K562 (cell line): ENCODE results near the gene EXOC6. TPM values are rescaled to one million over a fixed set of nuclear protein-coding genes. Genes with fewer than 3 reads are reported as not detected.

Experiments
- ARID1B ChIP-seq: fragments of 450-650 bp; IDR thresholded peaks from 2 replicates; pipeline ENCODE4 v1.6.1; 2016; ENCODE audit warnings: antibody characterized with exemption, mild to moderate bottlenecking, inconsistent platforms
- BCOR ChIP-seq: fragments of 450-650 bp; IDR thresholded peaks from 2 replicates; pipeline ENCODE4 v1.6.1; 2016
- CBX3 ChIP-seq, 2 experiments: IDR thresholded peaks; 1 replicate in 1 of 2; 2 replicates in 1 of 2; pipeline ENCODE4 v1.6.1; 2012; ENCODE audit warnings: inconsistent platforms in 2 of 2, low read length in 2 of 2, borderline replicate concordance in 1 of 2, control low read depth in 1 of 2
- DIDO1 ChIP-seq: fragments of 450-650 bp; IDR thresholded peaks from 2 replicates; pipeline ENCODE4 v1.6.1; 2016; ENCODE audit warnings: low read depth, missing biosample characterization, missing genetic modification characterization
- ERF ChIP-seq: fragments of 450-650 bp; formaldehyde crosslinking; IDR thresholded peaks from 2 replicates; pipeline ENCODE4 v1.4.0; 2020; ENCODE audit warnings: mild to moderate bottlenecking, mixed read lengths
- FUS ChIP-seq: fragments of 200-400 bp; formaldehyde crosslinking; optimal IDR thresholded peaks from 2 replicates; pipeline ENCODE3; 2017; ENCODE audit warnings: low read depth, low read length
- GTF2B ChIP-seq: IDR thresholded peaks from 2 replicates; pipeline ENCODE4 v1.6.1; 2011; ENCODE audit not compliant: insufficient read length; ENCODE audit errors: extremely low read depth
- HMG20B ChIP-seq: fragments of 250-450 bp; sonication (Bioruptor Pico); IDR thresholded peaks from 2 replicates; pipeline ENCODE4 v1.5.0; 2021; ENCODE audit warnings: mild to moderate bottlenecking
- JUN ChIP-seq, 2 experiments: sonication (generic) in 1 of 2; formaldehyde crosslinking in 1 of 2; IDR thresholded peaks; 2 replicates each; pipeline versions ENCODE4 v1.6.1 to v1.8.0; 2012 to 2022; ENCODE audit warnings: borderline replicate concordance in 2 of 2, mild to moderate bottlenecking in 2 of 2, improper control_type of control experiment in 1 of 2, low read depth in 1 of 2, low read length in 1 of 2, missing genetic modification reagents in 1 of 2
- JUNB ChIP-seq: fragments of 450-650 bp; formaldehyde crosslinking; conservative IDR thresholded peaks from 2 replicates; pipeline ENCODE4 v1.4.0; 2020; ENCODE audit warnings: mild to moderate bottlenecking
- KAT8 ChIP-seq: fragments of 450-650 bp; IDR thresholded peaks from 2 replicates; pipeline ENCODE4 v1.6.1; 2016; ENCODE audit warnings: low read depth, mild to moderate bottlenecking
- MAFF ChIP-seq: IDR thresholded peaks from 2 replicates; pipeline ENCODE4 v1.6.1; 2012; ENCODE audit warnings: low read length, improper control_type of control experiment
- NR1H2 ChIP-seq: sonication (generic); formaldehyde crosslinking; IDR thresholded peaks from 2 replicates; pipeline ENCODE4 v1.4.0; 2020; ENCODE audit warnings: mild to moderate bottlenecking, missing genetic modification reagents
- POLR2B ChIP-seq: fragments of 450-650 bp; IDR thresholded peaks from 2 replicates; pipeline ENCODE4 v1.6.1; 2018; ENCODE audit warnings: low read depth; ENCODE audit not compliant: partially characterized antibody
- POLR2H ChIP-seq: IDR thresholded peaks from 2 replicates; pipeline ENCODE4 v1.6.1; 2016; ENCODE audit warnings: missing genetic modification characterization, low read depth, mild to moderate bottlenecking, control low read depth, missing compliant biosample characterization, moderate library complexity
- RBM17 ChIP-seq: fragments of 200-400 bp; formaldehyde crosslinking; IDR thresholded peaks from 2 replicates; pipeline ENCODE4 v1.6.1; 2017; ENCODE audit warnings: low read depth, mild to moderate bottlenecking, low read length, borderline replicate concordance
- SMAD4 ChIP-seq: fragments of 250-450 bp; sonication (Bioruptor Pico); conservative IDR thresholded peaks from 2 replicates; pipeline ENCODE4 v1.8.0; 2021; ENCODE audit warnings: inconsistent platforms, mild to moderate bottlenecking, moderate library complexity
- TEAD2 ChIP-seq: fragments of 450-650 bp; IDR thresholded peaks from 2 replicates; pipeline ENCODE4 v1.6.1; 2016; ENCODE audit warnings: missing genetic modification characterization, control low read depth, missing compliant biosample characterization
- THRB ChIP-seq: fragments of 450-650 bp; formaldehyde crosslinking; conservative IDR thresholded peaks from 2 replicates; pipeline ENCODE4 v1.4.0; 2022; ENCODE audit warnings: mild to moderate bottlenecking, missing genetic modification characterization
- TSHZ1 ChIP-seq: fragments of 250-450 bp; sonication (Bioruptor Pico); IDR thresholded peaks from 2 replicates; pipeline ENCODE4 v1.4.0; 2020; ENCODE audit warnings: mild to moderate bottlenecking, moderate library complexity
- ZNF324 ChIP-seq: fragments of 250-450 bp; sonication (Bioruptor Pico); IDR thresholded peaks from 2 replicates; pipeline ENCODE4 v1.4.0; 2020; ENCODE audit warnings: mild to moderate bottlenecking
- ZNF511 ChIP-seq: sonication (generic); formaldehyde crosslinking; IDR thresholded peaks from 2 replicates; pipeline ENCODE4 v1.8.0; 2022; ENCODE audit warnings: mild to moderate bottlenecking, missing genetic modification reagents
- ZZZ3 ChIP-seq: fragments of 450-650 bp; IDR thresholded peaks from 2 replicates; pipeline ENCODE4 v1.6.1; 2016; ENCODE audit warnings: antibody characterized with exemption, mild to moderate bottlenecking, moderate library complexity
- polyA plus RNA-seq, 8 experiments: library from polyadenylated mRNA; depleted of rRNA in 4 of 8; stranded (reverse) in 5 of 8; unstranded in 3 of 8; fragments of >200 nt; fragmentation: Nextera tagmentation in 2 of 8; fragmentation: Illumina TruSeq in 1 of 8; extraction: Ambion mirVana in 2 of 8; extraction: Trizol in 1 of 8; gene quantifications; 2 replicates each; pipeline versions ENCODE4 v1.2.1 to v1.2.3, GENCODE V29; 2011 to 2014; ENCODE audit warnings: inconsistent platforms in 1 of 8, missing spikeins in 1 of 8
- total RNA-seq, 7 experiments: library from RNA; depleted of rRNA in 6 of 7; stranded (reverse); fragments of >200 nt in 6 of 7; fragmentation: Illumina TruSeq in 2 of 7; extraction: Trizol in 2 of 7; gene quantifications; 2 replicates each; pipeline versions ENCODE4 v1.2.1 to v1.2.3, GENCODE V29; 2011 to 2021; ENCODE audit warnings: low replicate concordance in 1 of 7

The EXOC6 gene
- total and polyA plus RNA-seq, 9 of the 15 experiments (the other 6 are each of a cell fraction or from before 2014, with no cell fraction given), result 13.9 to 42.8 (median 24.9) TPM

- TF ChIP-seq JUN (IDR thresholded peaks at IDR 0.05; ENCODE audit: borderline replicate concordance, low read depth, low read length), result no peak
- TF ChIP-seq JUN (CRISPR knock-in tag; IDR thresholded peaks at IDR 0.05; ENCODE audit: borderline replicate concordance), result no peak
- no peak for TF ChIP-seq ARID1B
- TF ChIP-seq POLR2H, result no peak
- TF ChIP-seq THRB (CRISPR knock-in tag), result no peak
- no peak for TF ChIP-seq HMG20B (CRISPR knock-in tag)
- TF ChIP-seq DIDO1, result no peak
- TF ChIP-seq ERF (CRISPR knock-in tag), result no peak
- TF ChIP-seq MAFF, result no peak
- no peak for TF ChIP-seq TEAD2 (tag)
- TF ChIP-seq CBX3 (IDR thresholded peaks at IDR 0.05; ENCODE audit: borderline replicate concordance in 1 of 2, low read length in 2 of 2), result peak in 1 of 2 experiments; percentile 30; a peak in 1 of 3 replicates
- no peak for TF ChIP-seq BCOR
- no peak for TF ChIP-seq KAT8
- TF ChIP-seq SMAD4 (CRISPR knock-in tag), result no peak
- TF ChIP-seq GTF2B, result no peak
- no peak for TF ChIP-seq RBM17
- TF ChIP-seq TSHZ1 (CRISPR knock-in tag), result no peak
- TF ChIP-seq POLR2B, result no peak
- no peak for TF ChIP-seq FUS
- no peak for TF ChIP-seq ZZZ3
- no peak for TF ChIP-seq JUNB (CRISPR knock-in tag)
- no peak for TF ChIP-seq ZNF511
- no peak for TF ChIP-seq ZNF324 (CRISPR knock-in tag)
- no peak for TF ChIP-seq NR1H2 (CRISPR knock-in tag)
Measured at GRCh38 chr10:92839191-92840085, 8.9 kb upstream of the EXOC6 start (continued).
